Nasal cavity respiratory epithelium epithelial cell of viscerocranial mucosa (primary cell): ENCODE results near the gene NFKBIL1. TPM values are rescaled to one million over a fixed set of nuclear protein-coding genes. Genes with fewer than 3 reads are reported as not detected.

Source experiments
- total RNA-seq: library from RNA; depleted of rRNA; stranded (reverse); fragments of >200 nt; gene quantifications from 2 replicates; pipeline ENCODE4 v1.2.3, GENCODE V29; 2014

The NFKBIL1 gene
- total RNA-seq: 25.8 and 52.3 TPM in 2 replicates

GRCh38 chr6:31546958-31547726 is at the start of gene NFKBIL1:
TSS of gene NFKBIL1 (plus strand) at chr6:31547608. CDS start at chr6:31547695, 87 bp downstream.

GRCh38 chr6:31528821-31529328 is 18.5 kb upstream of the NFKBIL1 start, which contains the start of gene MCCD1:
TSS of gene MCCD1 (plus strand) at chr6:31528962. CDS start at chr6:31529015, 53 bp downstream.

GRCh38 chr6:31541658-31542521 is 5.5 kb upstream of the NFKBIL1 start, which contains the start of gene DDX39B:
TSS of gene DDX39B (minus strand) at chr6:31542003. CDS start at chr6:31540532, 1,471 bp downstream.

GRCh38 chr6:31546339-31546957 is 960 bp upstream of the NFKBIL1 start, which contains the start of gene ATP6V1G2:
TSS of gene ATP6V1G2 (minus strand) at chr6:31546608. CDS start at chr6:31546559, 49 bp downstream.

GRCh38 chr6:31572041-31572911 is 24.9 kb downstream of the NFKBIL1 start, which contains the start of gene LTA:
TSS of gene LTA (plus strand) at chr6:31572289. CDS start at chr6:31572743, 454 bp downstream.

GRCh38 chr6:31575335-31575901 is 28.0 kb downstream of the NFKBIL1 start, which contains the start of gene TNF:
TSS of gene TNF (plus strand) at chr6:31575565. CDS start at chr6:31575742, 177 bp downstream.

GRCh38 chr6:31582230-31582643 is 34.8 kb downstream of the NFKBIL1 start, which contains the start of gene LTB:
TSS of gene LTB (minus strand) at chr6:31582424. CDS start at chr6:31582417, 7 bp downstream.

GRCh38 chr6:31586008-31586407 is 38.6 kb downstream of the NFKBIL1 start, which contains the start of gene LST1:
TSS of gene LST1 (plus strand) at chr6:31586277. CDS start at chr6:31587300, 1,023 bp downstream.

Other genes starting within 250 kb of the NFKBIL1 start
- 42.4 and 230 TPM in 2 replicates for gene HLA-B, start 190.4 kb upstream of the NFKBIL1 start, total RNA-seq
- gene MICA, start 144.0 kb upstream of the NFKBIL1 start, total RNA-seq: 44.8 and 58.8 TPM in 2 replicates
- 3.7 and 5.8 TPM in 2 replicates for gene MICB, start 49.5 kb upstream of the NFKBIL1 start, total RNA-seq
- gene MCCD1, start 18.6 kb upstream of the NFKBIL1 start, total RNA-seq: not detected in 2 replicates
- gene DDX39B, start 5.6 kb upstream of the NFKBIL1 start, total RNA-seq: 205 and 333 TPM in 2 replicates
- gene ATP6V1G2, start 1.0 kb upstream of the NFKBIL1 start, total RNA-seq: 0.28 and 0.34 TPM in 2 replicates
- gene LTA, start 24.7 kb downstream of the NFKBIL1 start, total RNA-seq: not detected in 2 replicates
- under 0.01 and 0.07 TPM in 2 replicates for gene TNF, start 28.0 kb downstream of the NFKBIL1 start, total RNA-seq
- gene LTB, start 34.8 kb downstream of the NFKBIL1 start, total RNA-seq: not detected in 2 replicates
- not detected in 2 replicates for gene LST1, start 38.7 kb downstream of the NFKBIL1 start, total RNA-seq
- gene NCR3, start 45.4 kb downstream of the NFKBIL1 start, total RNA-seq: not detected in 2 replicates
- gene AIF1, start 67.6 kb downstream of the NFKBIL1 start, total RNA-seq: not detected in 2 replicates
- 32.1 and 73.3 TPM in 2 replicates for gene PRRC2A, start 73.1 kb downstream of the NFKBIL1 start, total RNA-seq
- gene BAG6, start 105.1 kb downstream of the NFKBIL1 start, total RNA-seq: 120 and 174 TPM in 2 replicates
- gene APOM, start 108.3 kb downstream of the NFKBIL1 start, total RNA-seq: 0.28 and 0.34 TPM in 2 replicates
- 24.7 and 37.6 TPM in 2 replicates for gene C6orf47, start 113.2 kb downstream of the NFKBIL1 start, total RNA-seq
- 9.4 and 20.2 TPM in 2 replicates for gene GPANK1, start 117.4 kb downstream of the NFKBIL1 start, total RNA-seq
- 48.2 and 76.9 TPM in 2 replicates for gene CSNK2B, start 118.5 kb downstream of the NFKBIL1 start, total RNA-seq
- 0.68 and 3.3 TPM in 2 replicates for gene LY6G5B, start 122.4 kb downstream of the NFKBIL1 start, total RNA-seq
- gene LY6G5C, start 133.5 kb downstream of the NFKBIL1 start, total RNA-seq: 0.07 TPM in 1 of 2 replicates, not detected in the other
- 30.8 and 46.5 TPM in 2 replicates for gene ABHD16A, start 155.7 kb downstream of the NFKBIL1 start, total RNA-seq
- not detected in 2 replicates for gene LY6G6F, start 159.3 kb downstream of the NFKBIL1 start, total RNA-seq
- gene LY6G6D, start 167.7 kb downstream of the NFKBIL1 start, total RNA-seq: not detected in 2 replicates
- under 0.01 TPM in 1 of 2 replicates, not detected in the other for gene LY6G6C, start 174.1 kb downstream of the NFKBIL1 start, total RNA-seq
- not detected in 2 replicates for gene MPIG6B, start 175.8 kb downstream of the NFKBIL1 start, total RNA-seq
- 16.2 and 19.8 TPM in 2 replicates for gene DDAH2, start 181.7 kb downstream of the NFKBIL1 start, total RNA-seq
- gene CLIC1, start 188.9 kb downstream of the NFKBIL1 start, total RNA-seq: 269 and 558 TPM in 2 replicates
- gene MSH5, start 192.4 kb downstream of the NFKBIL1 start, total RNA-seq: 3.4 and 3.5 TPM in 2 replicates
- gene SAPCD1, start 215.0 kb downstream of the NFKBIL1 start, total RNA-seq: 0.57 TPM in 1 of 2 replicates, not detected in the other
- 0.34 and 1.00 TPM in 2 replicates for gene VWA7, start 229.7 kb downstream of the NFKBIL1 start, total RNA-seq
- 61.2 and 98.7 TPM in 2 replicates for gene VARS1, start 248.1 kb downstream of the NFKBIL1 start, total RNA-seq